Upper lobe of right lung (tissue), 1 donor: ENCODE data around the gene FZD8. TPM values are rescaled to one million over a fixed set of nuclear protein-coding genes. Genes with fewer than 3 reads are reported as not detected.

Source experiments
- ATAC-seq: fragments of 200-7000 bp; cut with Tn5 transposase; one replicate; pipeline ENCODE4 v1.9.1; 2020; ENCODE audit warnings: mild to moderate bottlenecking, moderate library complexity
- DNase-seq: peaks from one replicate; pipeline ENCODE4 v3.0.0-alpha.2; 2020
- H3K27ac ChIP-seq: fragments of 200-600 bp; one replicate; pipeline ENCODE4 v1.8.0; 2022
- H3K27me3 ChIP-seq: fragments of 200-600 bp; one replicate; pipeline ENCODE4 v1.8.0; 2022; ENCODE audit warnings: mild to moderate bottlenecking
- H3K36me3 ChIP-seq: fragments of 200-600 bp; one replicate; pipeline ENCODE4 v1.8.0; 2022
- H3K4me1 ChIP-seq: fragments of 200-600 bp; one replicate; pipeline ENCODE4 v1.8.0; 2022
- H3K4me3 ChIP-seq: fragments of 200-600 bp; one replicate; pipeline ENCODE4 v1.8.0; 2022; ENCODE audit warnings: mild to moderate bottlenecking
- H3K9me3 ChIP-seq: fragments of 200-600 bp; one replicate; pipeline ENCODE4 v1.8.0; 2022
- intact Hi-C: fragments of 100-400 bp; cut with DNase I; formaldehyde crosslinking; loops from one replicate; pipeline ENCODE4 v1.11.0; 2022
- total RNA-seq: library from RNA; stranded (reverse); fragmentation: NEBNext Ultra II Directional; extraction: Animal tissue kit (Norgen Biotek cat#: 25700); gene quantifications from one replicate; pipeline ENCODE4 v1.2.1, GENCODE V29; 2021
- TF ChIP-seq, protein P1 (sequence below): fragments of 200-600 bp; IDR thresholded peaks from one replicate; pipeline ENCODE4 v1.8.0; 2022; ENCODE audit warnings: antibody characterized with exemption
- donor health status: DM: no; HTN: yes; CAD: no; lungs with severe emphysema.

The FZD8 gene
- total RNA-seq, 1 donor from 2014 or later = 20.4 TPM

DNA sequence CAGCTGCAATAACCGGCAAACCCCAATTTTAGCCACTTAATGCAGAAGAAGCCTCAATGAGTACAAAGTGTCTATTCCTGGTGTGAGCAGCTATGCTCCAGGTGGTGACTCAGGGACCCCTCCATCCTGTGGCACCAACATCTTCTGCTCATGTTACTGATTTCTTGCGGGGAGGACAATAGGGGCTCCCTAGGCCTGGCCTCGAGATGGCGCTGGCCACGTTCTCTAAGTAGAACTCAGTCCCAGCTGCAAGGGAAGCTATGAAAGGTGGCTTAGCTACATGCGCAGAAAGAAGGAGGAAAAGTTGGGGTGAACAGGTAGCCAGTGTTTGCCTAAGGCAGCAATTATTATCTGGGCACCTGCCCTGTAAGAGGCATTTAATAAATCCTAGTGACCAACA, 30.3 kb downstream of the FZD8 start:
- no peak for ATAC-seq
- intact Hi-C loops = no loop called here

DNA sequence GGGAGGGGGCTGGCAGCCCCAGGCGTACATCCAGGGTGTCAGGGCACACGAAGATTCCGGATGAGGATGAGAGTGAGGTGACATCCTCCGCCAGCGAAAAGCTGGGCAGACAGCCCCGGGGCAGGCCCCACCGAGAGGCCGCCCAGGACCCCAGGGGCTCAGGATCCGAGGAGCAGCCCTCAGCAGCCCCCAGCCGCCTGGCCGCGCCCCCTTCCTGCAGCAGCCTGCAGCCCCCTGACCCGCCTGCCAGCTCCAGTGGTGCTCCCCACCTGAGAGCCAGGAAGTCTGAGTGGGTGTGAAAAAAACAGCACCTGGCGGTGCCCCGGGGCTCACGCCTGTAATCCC, 33.8 kb downstream of the FZD8 start:
- H3K4me1 ChIP-seq = no peaks in the 10 kb centered on the region
- no peaks in the 10 kb centered on the region for H3K36me3 ChIP-seq
- no peak for DNase-seq
- TF ChIP-seq, protein P1, sequence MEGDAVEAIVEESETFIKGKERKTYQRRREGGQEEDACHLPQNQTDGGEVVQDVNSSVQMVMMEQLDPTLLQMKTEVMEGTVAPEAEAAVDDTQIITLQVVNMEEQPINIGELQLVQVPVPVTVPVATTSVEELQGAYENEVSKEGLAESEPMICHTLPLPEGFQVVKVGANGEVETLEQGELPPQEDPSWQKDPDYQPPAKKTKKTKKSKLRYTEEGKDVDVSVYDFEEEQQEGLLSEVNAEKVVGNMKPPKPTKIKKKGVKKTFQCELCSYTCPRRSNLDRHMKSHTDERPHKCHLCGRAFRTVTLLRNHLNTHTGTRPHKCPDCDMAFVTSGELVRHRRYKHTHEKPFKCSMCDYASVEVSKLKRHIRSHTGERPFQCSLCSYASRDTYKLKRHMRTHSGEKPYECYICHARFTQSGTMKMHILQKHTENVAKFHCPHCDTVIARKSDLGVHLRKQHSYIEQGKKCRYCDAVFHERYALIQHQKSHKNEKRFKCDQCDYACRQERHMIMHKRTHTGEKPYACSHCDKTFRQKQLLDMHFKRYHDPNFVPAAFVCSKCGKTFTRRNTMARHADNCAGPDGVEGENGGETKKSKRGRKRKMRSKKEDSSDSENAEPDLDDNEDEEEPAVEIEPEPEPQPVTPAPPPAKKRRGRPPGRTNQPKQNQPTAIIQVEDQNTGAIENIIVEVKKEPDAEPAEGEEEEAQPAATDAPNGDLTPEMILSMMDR = no peak
- H3K9me3 ChIP-seq = no peaks in the 10 kb centered on the region
- peaks cover 30% of the 10 kb centered on the region for H3K27me3 ChIP-seq
- H3K27ac ChIP-seq = no peak overlapping the region
- intact Hi-C loops = no loop called here
- peak; percentile 29 for ATAC-seq
- H3K4me3 ChIP-seq = peak overlapping the region; percentile 53

More for the DNA sequence above, 30.3 kb downstream of the FZD8 start:
- no peak overlapping the region for H3K4me3 ChIP-seq
- no peaks in the 10 kb centered on the region for H3K9me3 ChIP-seq
- H3K27ac ChIP-seq = no peak overlapping the region
- H3K36me3 ChIP-seq = no peaks in the 10 kb centered on the region
- no peak for DNase-seq
- TF ChIP-seq, protein P1 = no peak
- H3K27me3 ChIP-seq = peaks cover 25% of the 10 kb centered on the region
- H3K4me1 ChIP-seq = no peaks in the 10 kb centered on the region

DNA sequence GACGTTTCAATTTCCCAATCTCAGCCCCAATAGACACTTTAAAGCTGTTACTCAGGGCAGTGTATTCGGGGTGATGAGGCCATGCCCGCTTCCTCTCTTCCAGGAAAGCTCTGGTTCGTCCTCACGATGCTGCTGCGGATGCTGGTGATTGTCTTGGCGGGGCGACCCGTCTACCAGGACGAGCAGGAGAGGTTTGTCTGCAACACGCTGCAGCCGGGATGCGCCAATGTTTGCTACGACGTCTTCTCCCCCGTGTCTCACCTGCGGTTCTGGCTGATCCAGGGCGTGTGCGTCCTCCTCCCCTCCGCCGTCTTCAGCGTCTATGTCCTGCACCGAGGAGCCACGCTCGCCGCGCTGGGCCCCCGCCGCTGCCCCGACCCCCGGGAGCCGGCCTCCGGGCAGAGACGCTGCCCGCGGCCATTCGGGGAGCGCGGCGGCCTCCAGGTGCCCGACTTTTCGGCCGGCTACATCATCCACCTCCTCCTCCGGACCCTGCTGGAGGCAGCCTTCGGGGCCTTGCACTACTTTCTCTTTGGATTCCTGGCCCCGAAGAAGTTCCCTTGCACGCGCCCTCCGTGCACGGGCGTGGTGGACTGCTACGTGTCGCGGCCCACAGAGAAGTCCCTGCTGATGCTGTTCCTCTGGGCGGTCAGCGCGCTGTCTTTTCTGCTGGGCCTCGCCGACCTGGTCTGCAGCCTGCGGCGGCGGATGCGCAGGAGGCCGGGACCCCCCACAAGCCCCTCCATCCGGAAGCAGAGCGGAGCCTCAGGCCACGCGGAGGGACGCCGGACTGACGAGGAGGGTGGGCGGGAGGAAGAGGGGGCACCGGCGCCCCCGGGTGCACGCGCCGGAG, 34.4 kb downstream of the FZD8 start:
- intact Hi-C loops = no loop called here
- H3K9me3 ChIP-seq = no peaks in the 10 kb centered on the region
- ATAC-seq (peak; percentile 49), DNase-seq (no peak)
- H3K4me1 ChIP-seq = no peaks in the 10 kb centered on the region
- H3K27me3 ChIP-seq = peaks cover 25% of the 10 kb centered on the region
- H3K27ac ChIP-seq = no peak overlapping the region
- H3K36me3 ChIP-seq = no peaks in the 10 kb centered on the region
- peak overlapping the region; percentile 53 for H3K4me3 ChIP-seq
- TF ChIP-seq, protein P1 = no peak

- no peaks in the 10 kb centered on the region for H3K4me1 ChIP-seq
- H3K27me3 ChIP-seq = peaks cover 25% of the 10 kb centered on the region
- no peaks in the 10 kb centered on the region for H3K9me3 ChIP-seq
- TF ChIP-seq, protein P1 = no peak
- intact Hi-C loops = no loop called here
- ATAC-seq = no peak
- no peak for DNase-seq
- H3K27ac ChIP-seq = no peak overlapping the region
- H3K4me3 ChIP-seq = no peak overlapping the region
- H3K36me3 ChIP-seq = no peaks in the 10 kb centered on the region
These were observed 35.7 kb downstream of the FZD8 start for GRCh38 chr10:35606430-35606829.

GRCh38 chr10:35605191-35605590, 36.9 kb downstream of the FZD8 start, which contains the start of gene GJD4:
Gene GJD4 (plus strand): TSS chr10:35605341. CDS start chr10:35605568, 227 bp downstream.
- H3K36me3 ChIP-seq = no peaks in the 10 kb centered on the region
- H3K27ac ChIP-seq = no peak within 1 kb of the TSS
- ATAC-seq (no peak), DNase-seq (no peak)
- H3K27me3 ChIP-seq = peaks cover 25% of the 10 kb centered on the region
- TF ChIP-seq, protein P1 = no peak
- H3K4me3 ChIP-seq = no peak within 1 kb of the TSS
- H3K4me1 ChIP-seq = no peaks in the 10 kb centered on the region
- no peaks in the 10 kb centered on the region for H3K9me3 ChIP-seq
- intact Hi-C loops = no loop called here
